Epithelial cell of esophagus (primary cell): ENCODE measurements around the gene ZNF184.

ENCODE experiments used
- DNase-seq: peaks from one replicate; pipeline ENCODE4 v3.0.0; 2010; ENCODE audit warnings: low read depth
- H3K4me3 ChIP-seq: 2 replicates; pipeline ENCODE4 v1.5.1; 2011; ENCODE audit warnings: mild to moderate bottlenecking, low read length, control low read depth
- TF ChIP-seq, protein P1 (sequence below): IDR thresholded peaks from 2 replicates; pipeline ENCODE4 v1.5.1; 2011; ENCODE audit warnings: low read depth, mild to moderate bottlenecking, low read length, control low read depth, inconsistent platforms; ENCODE audit not compliant: insufficient read depth; ENCODE audit errors: missing control alignments

ZNF184 gene

GRCh38 chr6:27478141-27478705, 5.3 kb upstream of the ZNF184 start:
- TF ChIP-seq, protein P1, sequence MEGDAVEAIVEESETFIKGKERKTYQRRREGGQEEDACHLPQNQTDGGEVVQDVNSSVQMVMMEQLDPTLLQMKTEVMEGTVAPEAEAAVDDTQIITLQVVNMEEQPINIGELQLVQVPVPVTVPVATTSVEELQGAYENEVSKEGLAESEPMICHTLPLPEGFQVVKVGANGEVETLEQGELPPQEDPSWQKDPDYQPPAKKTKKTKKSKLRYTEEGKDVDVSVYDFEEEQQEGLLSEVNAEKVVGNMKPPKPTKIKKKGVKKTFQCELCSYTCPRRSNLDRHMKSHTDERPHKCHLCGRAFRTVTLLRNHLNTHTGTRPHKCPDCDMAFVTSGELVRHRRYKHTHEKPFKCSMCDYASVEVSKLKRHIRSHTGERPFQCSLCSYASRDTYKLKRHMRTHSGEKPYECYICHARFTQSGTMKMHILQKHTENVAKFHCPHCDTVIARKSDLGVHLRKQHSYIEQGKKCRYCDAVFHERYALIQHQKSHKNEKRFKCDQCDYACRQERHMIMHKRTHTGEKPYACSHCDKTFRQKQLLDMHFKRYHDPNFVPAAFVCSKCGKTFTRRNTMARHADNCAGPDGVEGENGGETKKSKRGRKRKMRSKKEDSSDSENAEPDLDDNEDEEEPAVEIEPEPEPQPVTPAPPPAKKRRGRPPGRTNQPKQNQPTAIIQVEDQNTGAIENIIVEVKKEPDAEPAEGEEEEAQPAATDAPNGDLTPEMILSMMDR: no peak
- peak overlapping the region; percentile 57 for H3K4me3 ChIP-seq
- peak; percentile 20 for DNase-seq

GRCh38 chr6:27477318-27478013, 4.6 kb upstream of the ZNF184 start:
- TF ChIP-seq, protein P1: no peak
- DNase-seq: no peak
- peak overlapping the region; percentile 57 for H3K4me3 ChIP-seq

GRCh38 chr6:27476090-27476489, 3.2 kb upstream of the ZNF184 start:
- TF ChIP-seq, protein P1: no peak
- DNase-seq: no peak
- H3K4me3 ChIP-seq: no peak overlapping the region

GRCh38 chr6:27474672-27475071, 1.8 kb upstream of the ZNF184 start:
- no peak overlapping the region for H3K4me3 ChIP-seq
- no peak for DNase-seq
- TF ChIP-seq, protein P1: no peak

DNA sequence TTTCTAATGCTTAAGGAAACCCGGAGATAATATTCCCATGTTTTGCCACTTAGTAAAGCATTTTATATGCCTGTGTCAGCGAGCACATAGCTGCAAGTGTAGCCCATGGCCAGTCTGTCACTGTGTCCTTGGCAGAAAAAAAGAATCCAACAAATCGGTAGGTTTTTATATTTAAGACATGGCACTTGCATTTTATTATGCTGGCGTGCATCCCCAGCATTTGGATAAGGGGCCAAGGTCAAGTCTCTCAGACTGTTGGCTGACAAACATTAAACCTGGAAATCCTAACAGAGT, 1.2 kb upstream of the ZNF184 start:
- DNase-seq: no peak
- no peak overlapping the region for H3K4me3 ChIP-seq
- TF ChIP-seq, protein P1: no peak

- peak overlapping the region; percentile 94 for H3K4me3 ChIP-seq
- DNase-seq: peak; percentile 70
- TF ChIP-seq, protein P1: peak; percentile 19
Measured at GRCh38 chr6:27472182-27472616, 706 bp downstream of the ZNF184 start.
